GM18498 (cell line): ENCODE measurements around the gene LTC4S.
"Not testable (repeated sequence)": the region's sequence is repeated elsewhere in the genome, so short reads cannot be mapped to it uniquely, and the experiment has no call there.

Experiments used
- ATAC-seq: cut with Tn5 transposase; IDR thresholded peaks from one replicate; pipeline ENCODE4 v1.9.1; 2021; ENCODE audit warnings: mild to moderate bottlenecking, moderate library complexity; ENCODE audit not compliant: unreplicated experiment

Gene LTC4S

DNA sequence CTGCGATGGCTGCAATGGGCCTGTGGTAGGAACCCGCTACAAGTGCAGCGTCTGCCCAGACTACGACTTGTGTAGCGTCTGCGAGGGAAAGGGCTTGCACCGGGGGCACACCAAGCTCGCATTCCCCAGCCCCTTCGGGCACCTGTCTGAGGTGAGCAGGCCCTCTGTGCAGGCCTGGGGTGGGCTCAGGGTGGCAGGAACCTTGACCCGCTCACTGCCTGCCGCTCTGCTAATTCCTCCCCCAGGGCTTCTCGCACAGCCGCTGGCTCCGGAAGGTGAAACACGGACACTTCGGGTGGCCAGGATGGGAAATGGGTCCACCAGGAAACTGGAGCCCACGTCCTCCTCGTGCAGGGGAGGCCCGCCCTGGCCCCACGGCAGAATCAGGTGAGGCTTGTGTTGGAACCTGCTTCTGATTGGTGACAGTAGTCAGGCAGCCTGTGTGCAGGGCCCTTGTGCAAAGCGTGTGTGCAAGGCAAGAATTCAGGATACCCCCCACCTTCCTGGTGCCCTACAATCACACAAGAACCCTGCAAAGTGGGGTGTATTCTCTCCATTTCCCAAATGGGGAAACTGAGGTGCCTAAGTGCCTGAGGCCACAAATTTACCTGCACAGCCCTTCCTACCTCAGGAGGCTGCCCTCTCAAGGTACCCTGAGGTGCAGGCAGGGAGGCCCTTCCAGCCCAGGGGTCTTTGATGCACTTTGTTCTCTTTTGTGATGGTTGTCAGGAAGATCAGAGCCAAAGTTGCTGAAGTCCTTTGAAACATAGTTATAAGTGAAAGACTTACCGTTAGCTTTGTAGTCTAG, 30.4 kb downstream of the LTC4S start:
- no peak for ATAC-seq

DNA sequence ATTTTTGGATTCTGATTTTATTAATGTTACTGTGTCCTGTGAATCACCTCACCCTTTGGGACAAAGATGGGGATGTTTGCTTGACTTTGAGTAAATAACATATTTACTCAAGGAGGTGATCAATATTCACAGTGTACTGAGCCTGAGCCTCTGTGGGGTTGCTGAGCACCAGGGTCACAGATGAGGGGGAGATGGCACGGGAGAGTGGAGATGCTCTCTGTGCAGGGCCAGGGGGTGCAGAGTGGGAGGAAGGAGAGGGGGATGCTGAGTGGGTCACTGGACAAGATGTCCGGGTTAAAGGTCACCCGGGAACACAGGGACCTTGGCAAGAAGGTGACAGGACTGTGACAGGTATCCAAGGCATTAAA, 30.9 kb downstream of the LTC4S start:
- ATAC-seq = no peak

DNA sequence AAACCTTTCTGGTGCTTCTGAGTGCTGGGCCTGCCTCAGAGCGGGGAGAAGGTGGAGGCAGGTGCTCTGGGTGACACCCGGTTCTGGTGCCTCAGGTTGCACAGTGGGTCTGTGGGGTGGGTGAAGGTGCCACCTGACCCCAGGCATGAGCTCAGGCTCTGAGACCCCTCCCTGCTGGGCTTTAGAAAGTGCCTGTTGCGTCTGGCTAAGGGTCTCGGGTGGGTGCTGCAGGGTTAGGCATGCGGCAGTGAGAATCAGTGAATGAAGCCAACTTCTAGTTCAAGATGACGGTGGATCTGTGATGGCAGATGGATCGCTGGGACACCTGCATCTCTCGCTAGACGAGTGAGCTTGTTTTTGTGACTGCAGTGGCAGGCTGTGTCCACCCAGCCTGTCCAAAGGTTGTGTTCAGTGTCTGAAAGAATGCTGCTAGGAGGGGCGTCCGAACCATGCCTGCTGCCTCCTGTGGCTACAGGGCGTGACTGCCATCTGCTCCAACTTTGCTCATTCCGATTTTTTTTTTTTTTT, 31.9 kb downstream of the LTC4S start:
- no peak for ATAC-seq

DNA sequence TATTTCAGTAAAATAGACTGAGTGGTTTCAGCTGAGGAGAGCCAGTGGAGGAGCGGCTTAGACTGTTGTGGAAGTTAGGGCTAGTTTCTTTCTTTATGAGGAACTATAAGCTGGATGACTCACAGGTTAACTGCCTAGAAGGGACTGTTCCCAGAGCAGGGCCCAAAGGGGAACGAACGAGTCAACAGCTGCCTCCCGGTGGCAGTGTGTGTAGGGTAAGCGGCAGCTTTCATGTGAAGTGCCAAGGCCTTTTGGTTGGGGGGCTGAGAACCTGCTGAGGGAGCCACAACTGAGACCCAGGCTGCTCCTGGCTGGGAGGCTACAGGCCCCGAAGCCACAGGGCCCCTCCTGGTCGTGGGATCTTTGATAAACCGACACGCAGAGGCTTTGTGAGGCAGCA, 33.9 kb downstream of the LTC4S start:
- ATAC-seq = no peak

DNA sequence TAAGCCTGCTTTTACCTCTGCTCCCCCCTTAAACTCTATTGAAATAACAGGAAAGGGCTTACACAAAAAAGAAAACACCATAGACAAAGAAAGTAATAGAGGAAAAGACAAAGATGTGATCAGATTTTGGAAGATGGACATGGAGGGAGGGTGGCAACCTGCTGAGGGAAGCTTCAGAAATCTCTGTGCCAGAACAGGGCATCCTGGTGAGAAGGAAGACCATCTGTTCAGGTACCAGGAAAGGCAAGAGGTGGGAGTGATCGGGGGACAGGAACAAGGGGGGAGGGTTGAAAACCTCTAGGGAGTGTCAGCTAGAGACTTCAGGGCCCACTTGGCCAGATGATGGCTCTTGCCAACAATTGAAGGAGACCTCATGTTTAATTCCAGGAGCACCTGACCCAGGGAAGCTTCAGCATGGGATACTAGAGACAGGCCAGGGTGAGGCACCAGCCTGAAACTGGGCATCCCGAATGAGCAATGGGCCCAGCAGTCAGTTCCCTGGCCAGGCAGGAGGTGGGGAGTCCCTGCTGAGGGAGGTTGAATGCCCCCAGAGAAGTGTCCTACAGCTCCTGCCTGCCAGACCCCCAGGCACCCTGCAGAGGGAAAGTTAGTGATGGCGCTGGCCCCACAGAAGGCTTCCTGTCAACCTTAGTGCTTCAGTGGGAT, 35.1 kb downstream of the LTC4S start:
- ATAC-seq = no peak

DNA sequence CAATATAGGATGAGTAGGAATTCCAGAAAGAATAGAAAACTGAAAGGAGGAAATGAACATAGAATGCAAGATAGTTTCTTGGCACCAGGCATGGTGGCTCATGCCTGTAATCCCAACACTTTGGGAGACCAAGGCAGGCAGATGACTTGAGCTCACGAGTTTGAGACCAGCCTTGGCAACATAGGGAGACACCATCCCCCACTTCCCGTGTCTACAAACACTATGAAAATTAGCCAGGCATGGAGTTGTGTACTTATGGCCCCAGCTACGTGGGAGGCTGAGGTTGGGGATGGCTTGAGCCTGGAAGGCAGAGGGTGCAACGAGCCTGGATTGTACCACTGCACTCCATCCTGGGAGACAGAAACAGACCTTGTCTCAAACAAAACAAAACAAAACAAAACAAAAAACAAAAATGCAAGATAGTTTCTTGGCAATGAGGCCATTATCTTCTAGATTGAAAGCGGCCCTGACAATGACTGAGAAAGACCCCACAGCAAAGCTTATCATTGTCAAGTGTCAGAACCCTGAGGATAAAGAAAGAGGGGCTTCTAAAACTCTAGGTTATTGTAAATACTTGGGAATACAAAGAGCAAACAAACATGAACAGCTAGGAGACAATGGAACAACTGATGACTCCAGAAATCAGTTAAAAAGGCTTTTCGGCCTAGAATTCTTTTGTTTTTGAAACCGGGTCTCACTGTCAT, 36.1 kb downstream of the LTC4S start:
- ATAC-seq = no peak

DNA sequence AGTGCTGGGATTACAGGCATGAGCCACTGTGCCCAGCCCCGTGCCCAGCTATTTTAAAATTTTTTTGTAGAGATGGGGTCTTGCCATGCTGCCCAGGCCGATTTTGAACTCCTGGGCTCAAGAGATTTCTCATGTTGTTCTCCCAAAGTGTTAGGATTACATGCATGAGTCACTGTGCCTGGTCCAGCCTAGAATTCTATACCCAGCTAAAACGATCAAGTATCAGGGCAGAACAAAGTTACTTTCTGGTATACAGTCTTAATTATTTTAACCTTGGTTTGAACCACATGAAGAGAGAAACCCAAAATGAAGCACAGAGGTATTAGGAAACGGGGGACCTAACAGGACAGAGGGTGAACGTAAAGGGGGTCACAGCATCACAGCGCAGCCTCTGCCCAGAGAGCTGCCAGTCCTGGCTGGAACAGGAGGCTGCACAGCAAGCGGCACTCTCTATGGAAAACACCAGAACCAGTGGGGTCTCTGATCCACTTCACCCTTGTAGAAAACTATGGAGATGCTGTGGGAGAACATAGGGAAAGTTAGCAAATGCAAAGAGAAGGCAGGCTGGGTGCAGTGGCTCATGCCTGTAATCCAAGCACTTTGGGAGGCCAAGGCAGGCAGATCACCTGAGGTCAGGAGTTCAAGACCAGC, 37.2 kb downstream of the LTC4S start:
- no peak for ATAC-seq

DNA sequence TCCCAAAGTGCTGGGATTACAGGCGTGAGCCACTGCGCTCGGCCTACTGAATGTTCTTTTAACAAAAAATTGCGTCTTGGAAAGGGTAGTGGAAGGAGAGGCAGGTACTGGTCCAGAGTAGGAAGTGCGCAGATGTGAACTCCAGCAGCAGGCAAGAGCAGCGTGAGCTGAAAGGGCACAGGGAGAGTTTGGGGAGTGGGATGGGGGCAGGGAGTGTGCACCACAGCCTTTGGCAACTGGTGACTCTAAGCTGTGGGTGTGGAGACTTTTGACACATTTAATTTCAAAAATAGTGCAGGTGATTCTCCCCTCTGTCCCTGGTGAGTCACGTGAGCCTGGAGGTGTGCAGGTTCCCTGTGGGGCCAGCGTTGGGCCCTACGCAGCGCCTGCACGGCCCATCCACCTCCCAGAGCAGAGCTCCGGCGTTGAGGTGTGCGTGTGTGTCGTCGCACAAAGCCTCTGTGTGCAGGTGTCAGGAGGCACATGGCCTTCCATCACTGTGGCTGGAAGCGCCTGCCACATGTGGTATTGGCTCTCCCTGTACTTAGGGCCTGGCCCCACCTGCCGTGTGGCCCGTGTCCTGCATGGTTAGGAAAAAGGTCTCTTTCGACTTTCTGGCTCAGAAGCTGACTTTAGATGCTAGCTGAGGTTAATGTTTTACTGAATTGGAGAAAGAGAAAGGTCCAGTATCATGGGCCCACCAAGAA, 38.4 kb downstream of the LTC4S start:
- no peak for ATAC-seq

DNA sequence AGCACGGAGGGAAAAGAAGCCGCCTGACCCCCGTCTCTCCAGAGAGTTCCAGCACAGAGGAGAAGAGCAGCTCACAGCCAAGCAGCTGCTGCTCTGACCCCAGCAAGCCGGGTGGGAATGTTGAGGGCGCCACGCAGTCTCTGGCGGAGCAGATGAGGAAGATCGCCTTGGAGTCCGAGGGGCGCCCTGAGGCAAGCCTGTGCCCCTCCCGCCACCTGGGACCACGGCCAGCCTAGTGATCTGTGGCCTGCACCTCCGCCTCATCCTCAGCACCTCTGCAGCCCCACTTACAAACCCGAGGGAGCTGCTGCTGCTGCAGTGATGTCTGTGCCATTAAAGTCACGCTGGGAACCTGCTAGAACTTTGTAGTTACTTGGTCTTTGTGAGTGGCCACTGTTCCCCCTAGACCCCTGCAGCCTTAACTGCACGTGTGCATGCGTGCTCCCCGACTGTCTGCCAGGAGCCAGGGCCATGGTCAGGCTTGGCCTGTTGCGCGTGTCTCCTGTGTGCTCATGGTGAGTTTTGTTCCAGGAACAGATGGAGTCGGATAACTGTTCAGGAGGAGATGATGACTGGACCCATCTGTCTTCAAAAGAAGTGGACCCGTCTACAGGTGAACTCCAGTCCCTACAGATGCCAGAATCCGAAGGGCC, 39.4 kb downstream of the LTC4S start:
- no peak for ATAC-seq

DNA sequence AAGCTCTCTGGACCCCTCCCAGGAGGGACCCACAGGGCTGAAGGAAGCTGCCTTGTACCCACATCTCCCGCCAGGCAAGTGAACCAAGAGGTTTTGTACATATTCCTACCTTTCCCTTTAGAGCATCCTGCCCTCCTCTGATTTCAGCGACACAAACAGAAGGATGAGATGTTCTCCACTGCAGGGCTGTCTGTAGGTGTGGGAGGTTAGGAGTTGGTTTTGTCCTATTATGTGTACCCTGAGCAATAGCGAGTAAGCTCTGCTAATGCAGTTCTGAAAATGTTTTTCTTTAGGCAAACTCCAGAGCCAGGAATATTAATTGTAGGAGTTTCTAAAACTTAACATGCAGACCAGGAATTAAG, 39.9 kb downstream of the LTC4S start:
- no peak for ATAC-seq

DNA sequence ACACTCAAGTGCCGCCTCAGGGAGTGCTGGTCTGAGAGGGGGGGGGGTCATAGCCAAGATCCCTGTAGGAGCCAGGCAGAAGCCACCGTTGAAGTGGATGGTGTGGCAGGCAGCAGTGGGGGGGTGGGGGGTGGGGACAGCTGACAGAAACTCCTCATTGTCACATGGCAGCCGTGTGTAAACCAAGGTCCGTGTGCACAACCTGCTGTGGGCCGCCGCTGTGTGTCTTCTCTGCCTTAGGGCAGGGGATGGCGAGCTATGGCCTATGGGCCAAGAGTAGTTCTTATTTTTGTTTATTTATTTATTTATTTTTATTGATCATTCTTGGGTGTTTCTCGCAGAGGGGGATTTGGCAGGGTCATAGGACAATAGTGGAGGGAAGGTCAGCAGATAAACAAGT, 40.3 kb downstream of the LTC4S start:
- ATAC-seq = no peak

DNA sequence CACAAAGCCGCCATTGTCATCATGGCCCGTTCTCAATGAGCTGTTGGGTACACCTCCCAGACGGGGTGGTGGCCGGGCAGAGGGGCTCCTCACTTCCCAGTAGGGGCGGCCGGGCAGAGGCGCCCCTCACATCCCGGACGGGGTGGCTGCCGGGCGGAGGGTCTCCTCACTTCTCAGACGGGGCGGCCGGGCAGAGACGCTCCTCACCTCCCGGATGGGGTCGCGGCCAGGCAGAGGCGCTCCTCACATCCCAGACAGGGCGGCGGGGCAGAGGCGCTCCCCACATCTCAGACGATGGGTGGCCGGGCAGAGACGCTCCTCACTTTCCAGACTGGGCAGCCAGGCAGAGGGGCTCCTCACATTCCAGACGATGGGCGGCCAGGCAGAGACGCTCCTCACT, 41.1 kb downstream of the LTC4S start:
- not testable (repeated sequence) for ATAC-seq

DNA sequence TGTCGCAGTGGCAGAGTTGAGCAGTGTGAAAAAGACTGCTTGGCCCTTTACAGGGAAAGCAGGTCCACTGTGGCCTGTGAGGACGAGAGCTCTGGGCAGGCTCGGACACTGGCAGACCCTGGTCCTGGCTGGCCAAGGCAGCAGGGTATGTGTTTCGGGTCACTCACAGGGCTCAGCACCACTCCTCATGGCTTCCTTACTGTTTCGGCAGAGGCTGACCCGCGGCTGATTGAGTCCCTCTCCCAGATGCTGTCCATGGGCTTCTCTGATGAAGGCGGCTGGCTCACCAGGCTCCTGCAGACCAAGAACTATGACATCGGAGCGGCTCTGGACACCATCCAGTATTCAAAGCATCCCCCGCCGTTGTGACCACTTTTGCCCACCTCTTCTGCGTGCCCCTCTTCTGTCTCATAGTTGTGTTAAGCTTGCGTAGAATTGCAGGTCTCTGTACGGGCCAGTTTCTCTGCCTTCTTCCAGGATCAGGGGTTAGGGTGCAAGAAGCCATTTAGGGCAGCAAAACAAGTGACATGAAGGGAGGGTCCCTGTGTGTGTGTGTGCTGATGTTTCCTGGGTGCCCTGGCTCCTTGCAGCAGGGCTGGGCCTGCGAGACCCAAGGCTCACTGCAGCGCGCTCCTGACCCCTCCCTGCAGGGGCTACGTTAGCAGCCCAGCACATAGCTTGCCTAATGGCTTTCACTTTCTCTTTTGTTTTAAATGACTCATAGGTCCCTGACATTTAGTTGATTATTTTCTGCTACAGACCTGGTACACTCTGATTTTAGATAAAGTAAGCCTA, 42.6 kb downstream of the LTC4S start:
- ATAC-seq = no peak

DNA sequence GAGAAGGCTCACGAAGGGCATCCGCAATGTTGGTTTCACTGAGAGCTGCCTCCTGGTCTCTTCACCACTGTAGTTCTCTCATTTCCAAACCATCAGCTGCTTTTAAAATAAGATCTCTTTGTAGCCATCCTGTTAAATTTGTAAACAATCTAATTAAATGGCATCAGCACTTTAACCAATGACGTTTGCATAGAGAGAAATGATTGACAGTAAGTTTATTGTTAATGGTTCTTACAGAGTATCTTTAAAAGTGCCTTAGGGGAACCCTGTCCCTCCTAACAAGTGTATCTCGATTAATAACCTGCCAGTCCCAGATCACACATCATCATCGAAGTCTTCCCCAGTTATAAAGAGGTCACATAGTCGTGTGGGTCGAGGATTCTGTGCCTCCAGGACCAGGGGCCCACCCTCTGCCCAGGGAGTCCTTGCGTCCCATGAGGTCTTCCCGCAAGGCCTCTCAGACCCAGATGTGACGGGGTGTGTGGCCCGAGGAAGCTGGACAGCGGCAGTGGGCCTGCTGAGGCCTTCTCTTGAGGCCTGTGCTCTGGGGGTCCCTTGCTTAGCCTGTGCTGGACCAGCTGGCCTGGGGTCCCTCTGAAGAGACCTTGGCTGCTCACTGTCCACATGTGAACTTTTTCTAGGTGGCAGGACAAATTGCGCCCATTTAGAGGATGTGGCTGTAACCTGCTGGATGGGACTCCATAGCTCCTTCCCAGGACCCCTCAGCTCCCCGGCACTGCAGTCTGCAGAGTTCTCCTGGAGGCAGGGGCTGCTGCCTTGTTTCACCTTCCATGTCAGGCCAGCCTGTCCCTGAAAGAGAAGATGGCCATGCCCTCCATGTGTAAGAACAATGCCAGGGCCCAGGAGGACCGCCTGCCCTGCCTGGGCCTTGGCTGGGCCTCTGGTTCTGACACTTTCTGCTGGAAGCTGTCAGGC, 43.6 kb downstream of the LTC4S start:
- ATAC-seq = no peak

DNA sequence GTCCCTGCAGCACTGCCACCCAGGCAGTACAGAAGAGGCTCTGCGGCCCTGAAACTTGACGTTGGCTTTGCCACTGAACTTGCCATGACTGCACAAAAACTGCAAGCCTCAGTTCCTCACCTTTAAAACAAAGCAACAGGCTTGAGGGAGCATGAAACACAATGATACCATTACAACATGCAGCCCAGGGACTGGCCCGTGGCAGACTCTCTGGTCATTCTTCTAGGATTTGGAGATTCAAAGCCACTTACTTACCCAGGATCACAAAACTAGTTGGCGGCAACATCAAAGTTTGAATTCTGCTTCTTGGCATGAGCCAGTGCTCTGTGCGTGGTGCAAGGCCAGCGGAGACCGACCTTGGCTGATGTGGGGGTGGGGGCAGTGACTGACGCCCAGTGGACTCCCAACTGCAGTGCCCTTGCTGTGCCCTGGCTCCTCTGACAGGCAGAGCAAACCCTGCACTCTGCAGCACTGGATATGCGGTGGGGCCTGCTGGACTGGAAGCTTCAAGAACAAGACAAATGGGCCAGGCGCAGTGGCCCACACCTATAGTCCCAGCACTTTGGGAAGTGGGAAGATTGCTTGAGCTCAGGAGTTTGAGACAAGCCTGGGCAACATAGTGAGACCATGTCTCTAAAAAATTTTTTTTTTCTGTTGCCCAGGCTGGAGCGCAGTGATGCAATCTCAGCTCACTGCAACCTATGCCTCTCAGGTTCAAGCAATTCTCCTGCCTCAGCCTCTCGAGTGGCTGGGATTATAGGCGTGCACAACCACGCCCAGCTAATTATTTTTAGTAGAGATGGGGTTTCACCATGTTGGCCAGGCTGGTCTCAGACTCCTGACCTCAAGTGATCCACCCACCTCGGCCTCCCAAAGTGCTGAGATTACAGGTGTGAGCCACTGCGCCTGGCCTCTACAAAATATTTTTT, 45.8 kb downstream of the LTC4S start:
- no peak for ATAC-seq

DNA sequence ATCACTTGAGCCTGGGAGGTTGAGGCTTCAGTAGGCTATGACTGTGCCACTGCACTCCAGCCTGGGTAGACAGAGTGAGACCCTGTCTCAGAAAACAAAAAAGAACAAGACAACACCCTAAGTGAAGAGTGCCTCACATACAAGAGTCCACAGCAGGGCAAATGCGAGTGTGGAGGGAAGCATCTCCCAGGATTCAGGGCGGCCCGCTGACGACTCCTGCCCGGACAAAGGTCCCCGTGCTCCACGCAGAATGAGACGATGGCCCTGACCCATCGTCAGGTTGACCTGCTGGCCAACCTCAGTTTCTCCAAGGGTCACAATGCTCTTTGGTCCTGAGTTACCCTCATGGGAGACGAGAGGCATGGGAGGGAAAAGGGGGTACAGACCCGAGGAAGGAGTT, 46.5 kb downstream of the LTC4S start:
- ATAC-seq = no peak

DNA sequence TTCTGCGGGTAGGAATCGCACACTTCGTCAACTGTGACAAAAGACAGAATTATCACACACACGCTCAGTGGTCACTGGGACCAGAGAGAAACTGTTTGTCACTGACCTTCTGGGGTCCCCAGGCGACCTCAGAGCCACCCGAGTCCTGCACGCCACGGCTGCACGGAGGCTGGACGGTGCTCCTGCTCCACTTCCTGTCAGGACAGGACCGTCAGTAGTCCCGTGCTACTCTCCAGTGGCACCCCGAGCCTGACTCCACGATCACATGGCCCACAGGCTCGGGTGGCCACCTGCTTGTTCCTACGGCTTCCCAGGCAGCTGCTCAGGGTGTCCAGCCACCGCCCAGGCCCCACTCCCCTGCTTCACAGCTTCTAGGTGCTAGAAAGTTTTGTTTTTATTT, 47.0 kb downstream of the LTC4S start:
- no peak for ATAC-seq
